Fibroblast of the conjunctiva (primary cell): ENCODE data around the gene SLC25A26.
A peak's percentile ranks its signal among the peaks of the same experiment; 100 is the strongest.
"Not testable (repeated sequence)": the region's sequence is repeated elsewhere in the genome, so short reads cannot be mapped to it uniquely, and the experiment has no call there.

ENCODE experiments used
- DNase-seq: peaks from one replicate; pipeline ENCODE4 v3.0.0-alpha.2; 2010; ENCODE audit warnings: low read depth

SLC25A26 gene

GRCh38 chr3:66270288-66270687, 49.5 kb downstream of the SLC25A26 start:
- no peak for DNase-seq

- no peak for DNase-seq
Observed at GRCh38 chr3:66270701-66271100, 49.9 kb downstream of the SLC25A26 start.

- no peak for DNase-seq
Observed at GRCh38 chr3:66271231-66271630, 50.4 kb downstream of the SLC25A26 start.

GRCh38 chr3:66272016-66272415, 51.2 kb downstream of the SLC25A26 start:
- DNase-seq, result no peak

- DNase-seq, result not testable (repeated sequence)
Observed at GRCh38 chr3:66274837-66275236, 54.0 kb downstream of the SLC25A26 start.

GRCh38 chr3:66276705-66277274, 56.0 kb downstream of the SLC25A26 start:
- DNase-seq, result peak; percentile 72

- DNase-seq, result no peak
Observed at GRCh38 chr3:66279168-66279567, 58.4 kb downstream of the SLC25A26 start.

- DNase-seq, result no peak
Observed at GRCh38 chr3:66280304-66280703, 59.5 kb downstream of the SLC25A26 start.

- DNase-seq, result not testable (repeated sequence)
Observed at GRCh38 chr3:66291922-66292321, 71.1 kb downstream of the SLC25A26 start.

- DNase-seq, result no peak
Observed at GRCh38 chr3:66297260-66297873, 76.6 kb downstream of the SLC25A26 start.

GRCh38 chr3:66297900-66298299, 77.1 kb downstream of the SLC25A26 start:
- peak; percentile 13 for DNase-seq

GRCh38 chr3:66298591-66298990, 77.8 kb downstream of the SLC25A26 start:
- no peak for DNase-seq

GRCh38 chr3:66299085-66299484, 78.3 kb downstream of the SLC25A26 start:
- not testable (repeated sequence) for DNase-seq

GRCh38 chr3:66299891-66300290, 79.1 kb downstream of the SLC25A26 start:
- DNase-seq, result no peak

- DNase-seq, result no peak
Observed at GRCh38 chr3:66302288-66302687, 81.5 kb downstream of the SLC25A26 start.

GRCh38 chr3:66303491-66303901, 82.7 kb downstream of the SLC25A26 start:
- DNase-seq, result no peak

- no peak for DNase-seq
Observed at GRCh38 chr3:66304293-66304692, 83.5 kb downstream of the SLC25A26 start.

GRCh38 chr3:66306086-66306485, 85.3 kb downstream of the SLC25A26 start:
- not testable (repeated sequence) for DNase-seq

- not testable (repeated sequence) for DNase-seq
Observed at GRCh38 chr3:66306991-66307390, 86.2 kb downstream of the SLC25A26 start.

GRCh38 chr3:66312039-66312438, 91.2 kb downstream of the SLC25A26 start:
- no peak for DNase-seq

GRCh38 chr3:66314455-66314854, 93.7 kb downstream of the SLC25A26 start:
- DNase-seq, result no peak

GRCh38 chr3:66317750-66318376, 97.1 kb downstream of the SLC25A26 start:
- DNase-seq, result no peak

GRCh38 chr3:66320390-66320789, 99.6 kb downstream of the SLC25A26 start:
- no peak for DNase-seq

GRCh38 chr3:66322436-66322835, 101.6 kb downstream of the SLC25A26 start:
- peak; percentile 17 for DNase-seq
